Left ventricle myocardium inferior (tissue), 1 donor: ENCODE results near the gene CDK14. TPM values are rescaled to one million over a fixed set of nuclear protein-coding genes. Genes with fewer than 3 reads are reported as not detected.

Source experiments
- DNase-seq: peaks from one replicate; pipeline ENCODE4 v3.0.0-alpha.2; 2020
- H3K27ac ChIP-seq: fragments of 200-600 bp; replicated peaks from 2 replicates; pipeline ENCODE4 v1.8.0; 2021
- H3K27me3 ChIP-seq: fragments of 200-600 bp; 2 replicates; pipeline ENCODE4 v1.8.0; 2021; ENCODE audit warnings: low read depth
- H3K36me3 ChIP-seq: fragments of 200-600 bp; 2 replicates; pipeline ENCODE4 v1.8.0; 2021
- H3K4me1 ChIP-seq: fragments of 200-600 bp; 2 replicates; pipeline ENCODE4 v1.8.0; 2021
- H3K4me3 ChIP-seq: fragments of 200-600 bp; 2 replicates; pipeline ENCODE4 v1.8.0; 2021; ENCODE audit warnings: mild to moderate bottlenecking, moderate library complexity
- H3K9me3 ChIP-seq: fragments of 200-600 bp; replicated peaks from 2 replicates; pipeline ENCODE4 v1.8.0; 2021
- CTCF ChIP-seq: fragments of 200-600 bp; IDR thresholded peaks from 2 replicates; pipeline ENCODE4 v1.8.0; 2021; ENCODE audit warnings: antibody characterized with exemption, mild to moderate bottlenecking, borderline replicate concordance
- intact Hi-C: fragments of 100-400 bp; cut with micrococcal nuclease; formaldehyde crosslinking; loops from one replicate; pipeline ENCODE4 v1.11.0; 2022
- total RNA-seq: library from RNA; stranded (reverse); fragmentation: NEBNext Ultra II Directional; extraction: Animal tissue kit (Norgen Biotek cat#: 25700); gene quantifications from one replicate; pipeline ENCODE4 v1.2.1, GENCODE V29; 2021
- donor health status: DM: no; HTN: yes; CAD: no; lungs with severe emphysema.

CDK14 gene
- total RNA-seq, 1 donor from 2014 or later, result 18.7 TPM

- intact Hi-C loops, result no loop called here
- no peaks in the 10 kb centered on the region for H3K4me1 ChIP-seq
- DNase-seq, result no peak
- H3K9me3 ChIP-seq, result no peaks in the 10 kb centered on the region
- no peak overlapping the region for H3K27ac ChIP-seq
- H3K27me3 ChIP-seq, result no peaks in the 10 kb centered on the region
- no peak overlapping the region for H3K4me3 ChIP-seq
- TF ChIP-seq CTCF, result no peak
- H3K36me3 ChIP-seq, result no peaks in the 10 kb centered on the region
Observed at GRCh38 chr7:90564455-90564854, 31.7 kb upstream of the CDK14 start.

- no peak overlapping the region for H3K4me3 ChIP-seq
- no peaks in the 10 kb centered on the region for H3K36me3 ChIP-seq
- peaks cover under 1% of the 10 kb centered on the region for H3K4me1 ChIP-seq
- H3K9me3 ChIP-seq, result no peaks in the 10 kb centered on the region
- DNase-seq, result no peak
- intact Hi-C loops, result no loop called here
- no peaks in the 10 kb centered on the region for H3K27me3 ChIP-seq
- H3K27ac ChIP-seq, result no peak overlapping the region
- TF ChIP-seq CTCF, result no peak
Observed at GRCh38 chr7:90568213-90568612, 27.9 kb upstream of the CDK14 start.

GRCh38 chr7:90569368-90569767 lies 26.8 kb upstream of the CDK14 start:
- Histone ChIP-seq H3K27ac (no peak overlapping the region), H3K4me3 (no peak overlapping the region), H3K9me3 (no peaks in the 10 kb centered on the region), H3K4me1 (peaks cover 12% of the 10 kb centered on the region), H3K27me3 (no peaks in the 10 kb centered on the region), H3K36me3 (no peaks in the 10 kb centered on the region)
- DNase-seq, result no peak
- TF ChIP-seq CTCF, result no peak
- intact Hi-C loops, result no loop called here

- H3K36me3 ChIP-seq, result no peaks in the 10 kb centered on the region
- no peak for DNase-seq
- no peaks in the 10 kb centered on the region for H3K9me3 ChIP-seq
- H3K4me1 ChIP-seq, result peaks cover 20% of the 10 kb centered on the region
- intact Hi-C loops, result no loop called here
- no peak for TF ChIP-seq CTCF
- H3K27ac ChIP-seq, result no peak overlapping the region
- no peak overlapping the region for H3K4me3 ChIP-seq
- no peaks in the 10 kb centered on the region for H3K27me3 ChIP-seq
Observed at GRCh38 chr7:90570373-90570959, 25.7 kb upstream of the CDK14 start.

- H3K27ac ChIP-seq, result peak overlapping the region; percentile 71
- H3K27me3 ChIP-seq, result no peaks in the 10 kb centered on the region
- intact Hi-C loops, result no loop called here
- peaks cover 20% of the 10 kb centered on the region for H3K4me1 ChIP-seq
- peak; percentile 51 for DNase-seq
- no peak for TF ChIP-seq CTCF
- H3K4me3 ChIP-seq, result no peak overlapping the region
- no peaks in the 10 kb centered on the region for H3K9me3 ChIP-seq
- H3K36me3 ChIP-seq, result no peaks in the 10 kb centered on the region
Observed at GRCh38 chr7:90574146-90574819, 21.8 kb upstream of the CDK14 start.
